ENCODE results near the gene CDK1. TPM values are rescaled to one million over a fixed set of nuclear protein-coding genes. Genes with fewer than 3 reads are reported as not detected.

The CDK1 gene
- total RNA-seq, 1 experiment from 2014 or later, result 78.9 TPM

DNA sequence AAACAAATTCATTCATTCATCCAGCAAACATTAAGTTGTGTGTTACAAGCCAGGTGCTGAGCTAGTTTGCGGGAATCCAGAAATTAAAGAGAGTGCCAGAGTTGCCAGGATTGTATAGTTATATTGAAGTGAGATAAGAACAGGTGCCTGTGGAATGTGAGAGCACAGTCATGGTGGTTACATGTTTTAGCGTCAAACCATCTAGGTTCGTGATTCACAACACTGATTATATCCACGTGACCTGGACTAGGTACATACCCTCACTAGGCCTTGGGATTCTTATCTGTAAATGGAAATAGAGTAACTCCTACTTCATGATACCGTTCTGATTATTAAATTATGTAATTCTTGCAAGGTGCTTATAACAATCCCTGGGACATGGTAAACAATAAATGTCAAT, 24.5 kb upstream of the CDK1 start:
- Histone ChIP-seq H3K23ac (ENCODE audit: insufficient read length, low read depth, low read length) (no peak overlapping the region), H2BK5ac (ENCODE audit: insufficient read length, low read length) (no peak overlapping the region), H3K27me3 (ENCODE audit: insufficient read depth, low read length) (no peaks in the 10 kb centered on the region), H3K27ac (ENCODE audit: insufficient read length, low read depth, low read length) (no peak overlapping the region), H2AK5ac (ENCODE audit: insufficient read length, low read length) (no peak overlapping the region), H4K5ac (ENCODE audit: insufficient read length, low read depth, low read length) (no peak overlapping the region), H2BK15ac (ENCODE audit: low read depth, low read length) (no peak overlapping the region), H3K79me1 (ENCODE audit: insufficient read depth, low read depth, low read length, poor library complexity, severe bottlenecking) (no peaks in the 10 kb centered on the region), H2AFZ (ENCODE audit: low read length) (no peak overlapping the region), H2BK120ac (ENCODE audit: low read depth, low read length, poor library complexity, severe bottlenecking) (no peak overlapping the region), H3K4me2 (ENCODE audit: insufficient read depth, insufficient read length, low read length) (no peak overlapping the region), H2BK20ac (ENCODE audit: low read depth, low read length, poor library complexity, severe bottlenecking) (no peak overlapping the region), H3K23me2 (ENCODE audit: insufficient read length, low read depth, low read length, poor library complexity, severe bottlenecking) (no peaks in the 10 kb centered on the region), H4K20me1 (ENCODE audit: control insufficient read depth, insufficient read depth, insufficient read length) (no peaks in the 10 kb centered on the region), H3K4ac (ENCODE audit: low read depth, low read length) (no peak overlapping the region), H2BK12ac (ENCODE audit: insufficient read length, low read depth, low read length) (no peak overlapping the region), H3K56ac (ENCODE audit: insufficient read length, low read depth, low read length) (no peak overlapping the region), H3K18ac (ENCODE audit: insufficient read length, low read depth, low read length) (no peak overlapping the region), H3K14ac (ENCODE audit: insufficient read depth, low read length) (no peak overlapping the region), H4K91ac (ENCODE audit: insufficient read length, low read depth, low read length) (no peak overlapping the region), H3T11ph (ENCODE audit: low read length) (no peak overlapping the region), H3K4me1 (ENCODE audit: insufficient read depth, low read length) (no peaks in the 10 kb centered on the region; the same call in 1 of the 2 replicates), H4K8ac (replicated peaks; ENCODE audit: insufficient read length, low read depth, low read length) (no peak overlapping the region), H3K9me3 (ENCODE audit: control insufficient read depth, low read depth, low read length) (no peaks in the 10 kb centered on the region), H3K9ac (ENCODE audit: extremely low read depth, insufficient read length, low read length) (no peak overlapping the region), H3K79me2 (ENCODE audit: insufficient read depth, low read length) (no peaks in the 10 kb centered on the region)
- no peak for DNase-seq
- Mint-ChIP-seq H3K9me3 (no peaks in the 10 kb centered on the region), H3K4me1 (peaks cover 11 to 13% of the 10 kb centered on the region in 2 experiments), H3K27me3 (ENCODE audit: low read depth) (no peaks in the 10 kb centered on the region), H3K4me3 (no peak overlapping the region), H3K27ac (no peak overlapping the region), H3K36me3 (ENCODE audit: insufficient read depth in 1 of 3, low read depth in 3 of 3) (no peaks in the 10 kb centered on the region)
- TF ChIP-seq, protein P1, sequence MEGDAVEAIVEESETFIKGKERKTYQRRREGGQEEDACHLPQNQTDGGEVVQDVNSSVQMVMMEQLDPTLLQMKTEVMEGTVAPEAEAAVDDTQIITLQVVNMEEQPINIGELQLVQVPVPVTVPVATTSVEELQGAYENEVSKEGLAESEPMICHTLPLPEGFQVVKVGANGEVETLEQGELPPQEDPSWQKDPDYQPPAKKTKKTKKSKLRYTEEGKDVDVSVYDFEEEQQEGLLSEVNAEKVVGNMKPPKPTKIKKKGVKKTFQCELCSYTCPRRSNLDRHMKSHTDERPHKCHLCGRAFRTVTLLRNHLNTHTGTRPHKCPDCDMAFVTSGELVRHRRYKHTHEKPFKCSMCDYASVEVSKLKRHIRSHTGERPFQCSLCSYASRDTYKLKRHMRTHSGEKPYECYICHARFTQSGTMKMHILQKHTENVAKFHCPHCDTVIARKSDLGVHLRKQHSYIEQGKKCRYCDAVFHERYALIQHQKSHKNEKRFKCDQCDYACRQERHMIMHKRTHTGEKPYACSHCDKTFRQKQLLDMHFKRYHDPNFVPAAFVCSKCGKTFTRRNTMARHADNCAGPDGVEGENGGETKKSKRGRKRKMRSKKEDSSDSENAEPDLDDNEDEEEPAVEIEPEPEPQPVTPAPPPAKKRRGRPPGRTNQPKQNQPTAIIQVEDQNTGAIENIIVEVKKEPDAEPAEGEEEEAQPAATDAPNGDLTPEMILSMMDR (conservative IDR thresholded peaks at IDR 0.05), result no peak
- no CpG with 5 or more reads among the region's 5 CpGs for WGBS (ENCODE audit: extremely low coverage, insufficient read length, low lambda C conversion rate)
